ENCODE data around the gene CTSG.
"Not testable (repeated sequence)": the region's sequence is repeated elsewhere in the genome, so short reads cannot be mapped to it uniquely, and the experiment has no call there.

The CTSG gene

DNA sequence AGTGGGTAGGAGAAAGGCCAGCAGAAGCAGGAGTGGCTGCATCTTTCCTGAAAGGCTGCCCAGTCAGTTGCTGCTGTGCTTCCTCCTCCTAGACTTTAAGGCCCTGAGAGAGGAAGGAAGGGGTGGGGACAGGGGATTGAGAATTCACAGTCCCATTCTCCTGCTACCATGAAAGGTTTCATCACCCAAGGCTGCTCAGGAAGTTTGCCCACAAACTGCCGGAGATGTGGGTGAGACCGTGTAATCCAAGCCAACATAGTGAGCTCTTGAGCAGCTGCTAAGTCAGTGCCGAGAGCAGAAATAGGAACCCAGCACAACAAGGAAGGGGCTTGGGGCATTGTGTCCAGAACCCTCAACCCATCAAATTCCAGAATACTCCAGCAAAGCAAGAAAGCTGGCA is at the start of gene CTSG:
TSS of gene CTSG (minus strand) at position 69 of the 400 bp plus-strand sequence. CDS start at position 42, 27 bp downstream.
- DNase-seq (ENCODE audit: low read depth in 2 of 2), result no peak

GRCh38 chr14:24613747-24614146 is 37.7 kb upstream of the CTSG start:
- DNase-seq (ENCODE audit: low read depth in 2 of 2), result no peak

- no peak for DNase-seq (ENCODE audit: low read depth in 2 of 2)
Observed at GRCh38 chr14:24613241-24613640, 37.2 kb upstream of the CTSG start.

DNA sequence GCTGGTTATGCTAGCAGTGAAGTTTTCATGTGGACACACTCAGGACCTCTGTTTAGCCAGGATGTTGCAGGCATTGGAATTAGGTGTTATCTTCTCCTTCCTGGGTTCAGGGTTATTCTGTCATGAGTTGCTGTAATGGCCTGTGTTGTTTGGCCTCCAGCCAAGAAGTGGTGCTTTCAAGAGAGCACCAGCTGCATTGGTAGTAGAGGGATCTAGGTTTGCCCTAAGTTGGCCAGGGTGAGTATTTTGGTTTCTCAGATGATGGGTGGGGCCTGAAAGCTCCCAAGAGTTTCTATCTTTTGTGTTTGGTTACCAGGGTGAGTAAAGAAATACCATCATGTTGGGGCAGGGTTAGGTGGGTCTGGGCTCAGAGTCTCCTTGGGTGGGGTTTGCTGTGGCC is 36.1 kb upstream of the CTSG start:
- DNase-seq (ENCODE audit: low read depth in 2 of 2), result no peak

- DNase-seq (ENCODE audit: low read depth in 2 of 2), result no peak
Observed at GRCh38 chr14:24609655-24610344, 33.8 kb upstream of the CTSG start, which contains the start of gene GZMH. Gene GZMH (minus strand): TSS chr14:24609685. CDS start chr14:24609613, 72 bp downstream.

GRCh38 chr14:24607635-24608514 is 31.8 kb upstream of the CTSG start:
- no peak for DNase-seq (ENCODE audit: low read depth in 2 of 2)

- no peak for DNase-seq (ENCODE audit: low read depth in 2 of 2)
Observed at GRCh38 chr14:24607081-24607480, 31.0 kb upstream of the CTSG start.

DNA sequence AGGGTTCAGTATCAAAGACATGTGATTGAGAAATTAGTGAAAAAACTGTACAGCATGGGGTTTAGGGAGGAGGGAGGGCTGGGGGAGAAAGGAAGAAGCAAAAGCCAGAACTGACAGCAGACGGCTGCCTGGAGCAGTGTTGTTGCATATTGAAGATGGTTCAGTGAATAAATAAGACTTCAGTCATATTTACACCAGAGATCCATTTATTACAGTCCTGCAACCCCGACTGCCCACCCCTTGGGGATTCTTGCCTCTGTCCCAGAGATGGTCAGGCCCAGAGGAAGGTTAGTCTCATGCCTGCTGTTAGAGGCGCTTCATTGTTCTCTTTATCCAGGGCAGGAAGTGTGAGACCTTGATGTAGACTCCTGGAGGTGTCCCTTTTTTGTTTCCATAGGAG is 30.2 kb upstream of the CTSG start:
- no peak for DNase-seq (ENCODE audit: low read depth in 2 of 2)

GRCh38 chr14:24605435-24606190 is 29.6 kb upstream of the CTSG start:
- DNase-seq (ENCODE audit: low read depth in 2 of 2), result peak; percentile 46 to 54

DNA sequence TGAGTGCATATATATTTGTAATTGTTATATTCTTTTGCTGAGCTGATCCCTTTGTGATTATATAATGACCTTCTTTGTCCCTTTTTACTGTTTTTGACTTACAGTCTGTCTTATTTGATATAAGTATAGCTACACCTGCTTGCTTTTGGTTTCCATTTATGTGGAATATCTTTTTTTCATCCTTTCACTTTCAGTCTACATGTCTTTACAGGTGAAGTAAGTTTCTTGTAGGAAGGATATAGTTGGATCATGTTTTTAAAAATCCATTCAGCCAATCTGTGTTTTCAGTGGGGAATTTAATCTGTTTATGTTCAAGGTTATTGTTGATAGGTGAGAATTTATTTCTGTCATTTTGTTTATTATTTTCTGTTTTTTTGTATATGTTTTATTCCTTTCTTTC is 21.4 kb upstream of the CTSG start:
- no peak for DNase-seq (ENCODE audit: low read depth in 2 of 2)

DNA sequence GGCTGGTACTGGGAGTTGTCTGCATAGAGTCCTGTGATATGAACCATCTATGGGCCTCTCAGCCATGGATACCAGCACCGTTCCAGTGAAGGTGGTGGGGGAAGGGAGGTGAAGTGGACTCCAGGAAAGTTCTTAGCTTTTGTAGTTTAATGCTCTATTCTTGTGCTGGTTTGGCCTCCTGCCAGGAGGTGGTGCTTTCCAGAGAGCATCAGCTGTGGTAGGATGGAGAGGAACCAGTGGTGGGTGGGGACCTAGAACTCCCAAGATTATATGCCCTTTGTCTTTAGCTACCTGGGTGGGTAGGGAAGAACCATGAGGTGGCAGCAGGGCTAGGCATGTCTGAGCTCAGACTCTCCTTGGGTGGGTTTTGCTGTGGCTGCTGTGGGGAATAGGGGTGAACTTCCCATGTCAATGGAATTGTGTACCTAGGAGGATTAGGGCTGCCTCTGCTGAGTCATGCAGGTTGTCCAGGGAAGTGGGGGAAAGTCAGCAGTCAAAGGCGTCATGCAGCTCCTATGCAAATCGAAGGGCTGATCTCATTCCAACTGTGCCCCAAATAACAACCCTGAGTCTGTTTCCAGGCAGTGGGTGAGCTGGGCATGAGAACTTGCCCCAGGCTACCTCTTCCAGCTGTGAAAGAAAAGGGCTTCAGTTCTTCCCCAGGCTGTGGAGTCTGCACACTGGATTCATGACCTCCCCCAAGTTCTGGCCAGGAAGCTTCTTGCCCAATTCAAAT is 19.2 kb upstream of the CTSG start:
- DNase-seq (ENCODE audit: low read depth in 2 of 2), result no peak

DNA sequence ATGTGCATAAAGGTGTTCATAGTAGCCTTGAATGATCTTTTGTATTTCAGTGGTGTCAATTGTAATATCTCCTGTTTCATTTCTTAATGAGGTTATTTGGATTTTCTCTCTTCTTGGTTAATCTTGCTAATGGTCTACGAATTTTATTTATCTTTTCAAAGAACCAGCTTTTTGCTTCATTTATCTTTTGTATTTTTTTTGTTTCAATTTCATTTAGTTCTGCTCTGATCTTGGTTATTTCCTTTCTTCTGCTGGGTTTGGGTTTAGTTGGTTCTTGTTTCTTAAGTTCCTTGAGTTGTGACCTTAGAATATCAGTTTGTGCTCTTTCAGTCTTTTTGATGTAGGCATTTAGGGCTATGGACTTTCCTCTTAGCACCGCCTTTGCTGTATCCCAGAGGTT is 15.0 kb upstream of the CTSG start:
- DNase-seq (ENCODE audit: low read depth in 2 of 2), result not testable (repeated sequence)

DNA sequence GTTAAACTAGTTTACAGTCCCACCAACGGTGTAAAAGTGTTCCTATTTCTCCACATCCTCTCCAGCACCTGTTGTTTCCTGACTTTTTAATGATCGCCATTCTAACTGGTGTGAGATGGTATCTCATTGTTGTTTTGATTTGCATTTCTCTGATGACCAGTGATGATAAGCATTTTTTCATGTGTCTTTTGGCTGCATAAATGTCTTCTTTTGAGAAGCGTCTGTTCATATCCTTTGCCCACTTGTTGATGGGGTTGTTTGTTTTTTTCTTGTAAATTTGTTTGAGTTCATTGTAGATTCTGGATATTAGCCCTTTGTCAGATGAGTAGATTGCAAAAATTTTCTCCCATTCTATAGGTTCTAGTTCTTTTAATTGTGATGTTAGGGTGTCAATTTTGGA is 8.4 kb upstream of the CTSG start:
- not testable (repeated sequence) for DNase-seq (ENCODE audit: low read depth in 2 of 2)

- no peak for DNase-seq (ENCODE audit: low read depth in 2 of 2)
Observed at GRCh38 chr14:24578558-24578957, 2.5 kb upstream of the CTSG start.

DNA sequence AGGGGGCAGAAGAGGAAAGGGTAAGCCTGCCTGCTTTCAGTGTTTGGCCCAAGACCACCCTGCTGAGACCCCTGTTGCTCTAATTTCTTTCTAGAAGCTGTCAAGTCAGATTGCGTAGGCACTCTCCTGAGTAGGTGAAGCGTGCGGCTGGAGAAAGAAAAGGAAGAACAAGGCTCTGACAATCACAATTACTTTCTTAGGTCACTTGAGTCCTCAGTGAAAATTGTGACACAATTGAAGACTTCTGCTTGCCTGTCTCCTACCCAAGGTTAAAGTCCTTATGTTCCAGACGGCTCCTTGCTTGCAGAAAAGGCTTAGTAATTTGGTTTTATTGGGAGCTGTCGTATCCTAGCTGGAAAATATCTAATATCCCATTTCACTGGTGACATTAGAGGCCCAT is 721 bp upstream of the CTSG start:
- DNase-seq (ENCODE audit: low read depth in 2 of 2), result no peak

- no peak for DNase-seq (ENCODE audit: low read depth in 2 of 2)
Observed at GRCh38 chr14:24574206-24574774, 1.8 kb downstream of the CTSG start.

DNA sequence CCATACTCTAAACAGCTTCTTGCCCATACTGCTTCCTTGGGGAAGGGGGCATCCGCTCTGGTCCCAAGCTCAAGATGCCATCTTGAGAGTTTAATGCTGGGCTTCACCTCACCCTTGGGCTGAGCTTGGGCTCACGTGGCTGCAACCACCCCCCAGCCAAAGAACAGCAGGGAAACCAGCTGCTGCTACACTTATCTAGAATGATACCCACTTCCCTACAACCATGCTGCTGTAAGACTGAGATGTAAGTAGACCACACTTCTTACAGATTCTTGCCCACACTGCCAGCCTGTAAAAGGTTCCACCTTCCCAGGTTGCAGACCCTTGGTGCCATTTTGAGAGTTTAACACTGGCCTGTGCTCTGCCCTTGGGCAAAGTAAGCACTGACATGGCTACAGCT is 9.7 kb downstream of the CTSG start:
- DNase-seq (ENCODE audit: low read depth in 2 of 2), result no peak

- DNase-seq (ENCODE audit: low read depth in 2 of 2), result no peak
Observed at GRCh38 chr14:24565766-24566165, 10.3 kb downstream of the CTSG start.

DNA sequence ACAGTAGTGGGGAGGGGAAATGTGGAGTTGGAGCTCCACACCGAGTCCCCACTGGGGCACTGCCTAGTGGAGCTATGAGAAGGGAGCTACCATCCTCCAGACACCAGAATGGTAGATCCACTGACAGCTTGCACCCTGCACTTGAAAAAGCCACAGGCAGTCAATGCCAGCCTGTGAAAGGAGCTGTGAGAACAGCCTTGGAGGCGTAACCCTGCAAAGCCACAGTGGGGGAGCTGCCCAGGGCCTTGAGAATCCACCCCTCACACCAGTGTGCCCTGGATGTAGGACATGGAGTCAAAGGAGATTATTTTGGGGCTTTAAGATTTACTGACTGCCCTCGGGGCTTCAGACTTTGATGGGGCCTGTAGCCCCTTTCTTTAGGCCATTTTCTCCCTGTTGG is 12.5 kb downstream of the CTSG start:
- DNase-seq (ENCODE audit: low read depth in 2 of 2), result no peak

- no peak for DNase-seq (ENCODE audit: low read depth in 2 of 2)
Observed at GRCh38 chr14:24556756-24557155, 19.3 kb downstream of the CTSG start.

DNA sequence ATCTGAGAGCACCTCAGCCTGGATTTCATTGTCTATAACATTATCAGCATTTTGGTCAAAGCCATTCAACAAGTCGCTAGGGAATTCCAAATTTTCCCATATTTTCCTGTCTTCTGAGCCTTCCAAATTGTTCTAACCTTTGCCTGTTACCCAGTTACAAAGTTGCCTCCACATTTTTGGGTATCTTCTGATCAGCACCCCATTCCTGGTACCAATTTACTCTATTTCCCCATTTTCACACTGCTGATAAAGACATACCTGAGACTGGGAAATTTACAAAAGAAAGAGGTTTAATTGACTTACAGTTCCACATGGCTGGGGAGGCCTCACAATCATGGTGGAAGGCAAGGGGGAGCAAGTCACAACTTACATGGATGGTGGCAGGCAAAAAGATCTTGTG is 27.0 kb downstream of the CTSG start:
- not testable (repeated sequence) for DNase-seq (ENCODE audit: low read depth in 2 of 2)
